Ascending aorta (tissue), 2 donors: ENCODE data around the gene NSUN4. TPM values are rescaled to one million over a fixed set of nuclear protein-coding genes. Genes with fewer than 3 reads are reported as not detected.

ENCODE experiments used
- DNase-seq, 2 donors: peaks; one replicate each; pipeline ENCODE4 v3.0.0-alpha.2; 2019; ENCODE audit warnings: low spot score in 2 of 2
- H3K27ac ChIP-seq, 2 donors: fragments of 200-600 bp; sonication (generic); one replicate each; pipeline ENCODE4 v1.5.1; 2016 to 2017; ENCODE audit warnings: mild to moderate bottlenecking in 1 of 2
- H3K27me3 ChIP-seq: fragments of 200-600 bp; sonication (generic); one replicate; pipeline ENCODE4 v1.5.1; 2017
- H3K36me3 ChIP-seq, 2 donors: fragments of 200-600 bp; sonication (generic); one replicate each; pipeline ENCODE4 v1.5.1; 2016
- H3K4me1 ChIP-seq, 2 donors: fragments of 200-600 bp; sonication (generic); one replicate each; pipeline ENCODE4 v1.5.1; 2016 to 2017; ENCODE audit warnings: mild to moderate bottlenecking in 1 of 2
- H3K4me3 ChIP-seq, 2 donors: fragments of 200-600 bp; sonication (generic); one replicate each; pipeline ENCODE4 v1.5.1; 2016 to 2017; ENCODE audit warnings: mild to moderate bottlenecking in 1 of 2
- H3K9me3 ChIP-seq, 2 donors: fragments of 200-600 bp; sonication (generic); one replicate each; pipeline ENCODE4 v1.5.1; 2016
- CTCF ChIP-seq, 3 experiments: fragments of 200-600 bp in 2 of 3; fragments of 450-650 bp in 1 of 3; sonication (generic) in 2 of 3; IDR thresholded peaks; one replicate each; pipeline ENCODE4 v1.5.1; 2016 to 2019; ENCODE audit warnings: antibody characterized with exemption in 3 of 3, mild to moderate bottlenecking in 1 of 3, moderate library complexity in 1 of 3
- intact Hi-C: fragments of 100-400 bp; cut with DNase I; formaldehyde crosslinking; loops from one replicate; pipeline ENCODE4 v1.15.1; 2023
- total RNA-seq: library from RNA; depleted of rRNA; stranded (reverse); fragments of >200 nt; gene quantifications from one replicate; pipeline ENCODE4 v1.1.0, GENCODE V29; 2016

The NSUN4 gene
- total RNA-seq, 1 donor from 2014 or later: 6.1 TPM

DNA sequence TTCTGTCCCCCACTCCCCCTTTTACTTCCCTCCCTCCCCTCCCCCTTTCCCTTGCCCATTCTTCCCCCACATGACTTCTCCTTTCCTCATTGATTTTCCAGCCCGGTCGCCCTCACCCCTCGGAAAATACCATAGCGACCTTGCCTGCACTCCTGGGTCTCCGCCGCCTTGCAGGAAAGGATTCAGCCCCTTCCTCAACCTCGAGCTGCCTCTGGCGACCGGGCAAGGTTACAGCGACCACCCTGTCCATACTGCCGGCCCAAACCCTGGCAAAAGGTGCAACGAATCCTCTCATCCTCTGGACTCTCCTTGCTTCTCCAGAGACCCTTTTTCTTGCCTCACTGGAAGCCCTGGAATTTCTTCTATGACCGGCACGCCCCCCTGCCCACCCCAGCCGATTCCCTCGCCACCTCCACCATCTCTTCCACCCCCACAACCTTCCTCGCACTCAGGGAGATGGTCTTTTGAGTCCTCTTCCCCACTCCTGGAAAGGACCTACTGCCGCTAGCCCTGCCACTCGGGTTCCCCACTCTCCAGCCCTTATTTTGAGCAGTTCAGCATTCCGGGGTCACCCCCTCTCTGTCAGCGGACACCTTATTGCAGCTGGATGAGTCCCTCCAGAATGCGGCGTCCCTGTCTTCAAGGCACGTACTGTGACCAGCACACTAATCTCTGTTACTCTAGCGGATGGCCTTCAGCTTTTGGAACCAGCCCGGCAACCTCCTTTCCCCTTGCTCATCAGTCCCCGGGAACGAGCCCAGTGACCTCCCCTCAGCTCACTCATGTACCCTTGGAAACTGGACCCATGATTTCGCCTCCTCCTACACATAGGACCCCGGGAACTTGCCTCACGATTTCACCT, 846 bp downstream of the NSUN4 start:
- H3K27me3 ChIP-seq: no peaks in the 10 kb centered on the region
- TF ChIP-seq CTCF (IDR thresholded peaks at IDR 0.05): no peak
- H3K9me3 ChIP-seq: no peaks in the 10 kb centered on the region
- DNase-seq: peak in 1 of 2 donors; percentile 64
- intact Hi-C loops: loop anchor here (1.0 to 10.0 kb wide), 3 partner anchors 94 to 307 kb away; partner anchors contain the start of genes PIK3R3 and RAD54L
- peaks cover 11 to 29% of the 10 kb centered on the region in 2 donors for H3K36me3 ChIP-seq
- peak overlapping the region; percentile 98 to 99 for H3K27ac ChIP-seq
- peak overlapping the region; percentile 64 to 87 for H3K4me3 ChIP-seq
- peaks cover 0 to 12% of the 10 kb centered on the region in 2 donors for H3K4me1 ChIP-seq

DNA sequence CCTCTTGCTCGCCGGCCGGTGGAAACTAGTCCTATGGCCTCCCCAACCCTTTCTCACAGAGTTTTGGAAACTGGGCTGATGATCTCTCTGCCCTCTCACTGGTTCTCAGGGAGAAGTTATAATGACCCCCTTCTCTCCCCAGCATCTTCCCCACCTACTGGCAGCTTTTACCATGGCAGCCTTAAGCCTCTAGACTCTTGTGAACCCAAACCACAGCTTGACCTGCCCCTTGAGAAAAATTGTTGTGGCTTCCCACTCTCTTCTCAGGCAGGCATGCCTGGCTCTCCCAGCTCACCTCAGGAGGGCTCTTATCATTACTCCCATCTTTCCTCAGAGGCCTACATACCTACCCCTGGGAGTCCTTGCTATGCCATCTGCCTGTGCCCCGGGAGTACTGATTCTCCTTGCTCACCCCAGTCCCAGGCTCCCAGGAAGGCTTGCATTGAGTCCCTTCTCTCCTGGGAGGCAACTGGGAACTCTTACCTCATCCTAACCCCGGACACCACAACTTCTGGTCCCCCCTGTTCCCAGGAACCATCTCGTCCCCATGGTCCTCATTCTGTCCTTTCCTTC, 1.6 kb downstream of the NSUN4 start:
- Histone ChIP-seq H3K9me3 (no peaks in the 10 kb centered on the region), H3K27me3 (no peaks in the 10 kb centered on the region), H3K36me3 (peaks cover 18 to 36% of the 10 kb centered on the region in 2 donors), H3K4me3 (no peak overlapping the region), H3K4me1 (peaks cover 0 to 12% of the 10 kb centered on the region in 2 donors), H3K27ac (peak overlapping the region; percentile 98 to 99)
- intact Hi-C loops: loop anchor here (5.0 to 10.0 kb wide), 2 partner anchors 210 to 307 kb away; partner anchors contain the start of gene PIK3R3
- TF ChIP-seq CTCF (IDR thresholded peaks at IDR 0.05): peak; percentile 4 to 21 (median 9)
- DNase-seq: no peak

- peaks cover 0 to 12% of the 10 kb centered on the region in 2 donors for H3K4me1 ChIP-seq
- no peaks in the 10 kb centered on the region for H3K27me3 ChIP-seq
- no peaks in the 10 kb centered on the region for H3K9me3 ChIP-seq
- no peak for DNase-seq
- no peak overlapping the region for H3K4me3 ChIP-seq
- peaks cover 19 to 42% of the 10 kb centered on the region in 2 donors for H3K36me3 ChIP-seq
- TF ChIP-seq CTCF (IDR thresholded peaks at IDR 0.05): no peak
- H3K27ac ChIP-seq: peak overlapping the region; percentile 98 to 99
- intact Hi-C loops: loop anchor here (5.0 to 10.0 kb wide), 2 partner anchors 211 to 308 kb away; partner anchors contain the start of gene PIK3R3
Measured at GRCh38 chr1:46342677-46343350, 2.2 kb downstream of the NSUN4 start.

- H3K9me3 ChIP-seq: no peaks in the 10 kb centered on the region
- peaks cover 0 to 12% of the 10 kb centered on the region in 2 donors for H3K4me1 ChIP-seq
- H3K36me3 ChIP-seq: peaks cover 19 to 42% of the 10 kb centered on the region in 2 donors
- H3K4me3 ChIP-seq: no peak overlapping the region
- intact Hi-C loops: loop anchor here (5.0 to 10.0 kb wide), 2 partner anchors 211 to 309 kb away; partner anchors contain the start of gene PIK3R3
- H3K27me3 ChIP-seq: no peaks in the 10 kb centered on the region
- DNase-seq: no peak
- no peak overlapping the region for H3K27ac ChIP-seq
- no peak for TF ChIP-seq CTCF (IDR thresholded peaks at IDR 0.05)
Measured at GRCh38 chr1:46343351-46343695, 2.7 kb downstream of the NSUN4 start.

- no peaks in the 10 kb centered on the region for H3K27me3 ChIP-seq
- intact Hi-C loops: loop anchor here (5.0 to 10.0 kb wide), 2 partner anchors 211 to 309 kb away; partner anchors contain the start of gene PIK3R3
- no peak for TF ChIP-seq CTCF (IDR thresholded peaks at IDR 0.05)
- DNase-seq: no peak
- H3K4me1 ChIP-seq: peaks cover 0 to 12% of the 10 kb centered on the region in 2 donors
- H3K9me3 ChIP-seq: no peaks in the 10 kb centered on the region
- H3K36me3 ChIP-seq: peaks cover 19 to 42% of the 10 kb centered on the region in 2 donors
- no peak overlapping the region for H3K4me3 ChIP-seq
- no peak overlapping the region for H3K27ac ChIP-seq
Measured at GRCh38 chr1:46343705-46344104, 3.1 kb downstream of the NSUN4 start.
